GM21526 (cell line): ENCODE data around the gene ATP5F1D.

Experiments
- ATAC-seq: cut with Tn5 transposase; IDR thresholded peaks from one replicate; pipeline ENCODE4 v1.9.1; 2021; ENCODE audit warnings: moderate library complexity; ENCODE audit not compliant: unreplicated experiment, low FRiP score

The ATP5F1D gene

DNA sequence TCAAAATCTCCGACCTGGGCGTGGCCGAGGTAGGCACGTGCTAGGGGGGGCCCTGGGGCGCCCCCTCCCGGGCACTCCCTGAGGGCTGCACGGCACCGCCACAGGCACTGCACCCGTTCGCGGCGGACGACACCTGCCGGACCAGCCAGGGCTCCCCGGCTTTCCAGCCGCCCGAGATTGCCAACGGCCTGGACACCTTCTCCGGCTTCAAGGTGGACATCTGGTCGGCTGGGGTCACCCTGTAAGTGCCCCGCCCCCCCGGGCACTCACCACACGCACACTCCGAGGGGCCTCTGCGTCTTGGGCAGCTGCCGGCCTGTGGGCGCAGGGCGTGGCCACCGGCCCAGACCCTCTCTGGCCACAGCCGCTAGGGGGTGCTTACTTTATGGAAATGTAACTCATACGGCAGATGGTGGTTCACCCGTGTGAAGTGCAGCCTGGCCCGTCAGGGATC is 21.0 kb upstream of the ATP5F1D start:
- no peak for ATAC-seq

DNA sequence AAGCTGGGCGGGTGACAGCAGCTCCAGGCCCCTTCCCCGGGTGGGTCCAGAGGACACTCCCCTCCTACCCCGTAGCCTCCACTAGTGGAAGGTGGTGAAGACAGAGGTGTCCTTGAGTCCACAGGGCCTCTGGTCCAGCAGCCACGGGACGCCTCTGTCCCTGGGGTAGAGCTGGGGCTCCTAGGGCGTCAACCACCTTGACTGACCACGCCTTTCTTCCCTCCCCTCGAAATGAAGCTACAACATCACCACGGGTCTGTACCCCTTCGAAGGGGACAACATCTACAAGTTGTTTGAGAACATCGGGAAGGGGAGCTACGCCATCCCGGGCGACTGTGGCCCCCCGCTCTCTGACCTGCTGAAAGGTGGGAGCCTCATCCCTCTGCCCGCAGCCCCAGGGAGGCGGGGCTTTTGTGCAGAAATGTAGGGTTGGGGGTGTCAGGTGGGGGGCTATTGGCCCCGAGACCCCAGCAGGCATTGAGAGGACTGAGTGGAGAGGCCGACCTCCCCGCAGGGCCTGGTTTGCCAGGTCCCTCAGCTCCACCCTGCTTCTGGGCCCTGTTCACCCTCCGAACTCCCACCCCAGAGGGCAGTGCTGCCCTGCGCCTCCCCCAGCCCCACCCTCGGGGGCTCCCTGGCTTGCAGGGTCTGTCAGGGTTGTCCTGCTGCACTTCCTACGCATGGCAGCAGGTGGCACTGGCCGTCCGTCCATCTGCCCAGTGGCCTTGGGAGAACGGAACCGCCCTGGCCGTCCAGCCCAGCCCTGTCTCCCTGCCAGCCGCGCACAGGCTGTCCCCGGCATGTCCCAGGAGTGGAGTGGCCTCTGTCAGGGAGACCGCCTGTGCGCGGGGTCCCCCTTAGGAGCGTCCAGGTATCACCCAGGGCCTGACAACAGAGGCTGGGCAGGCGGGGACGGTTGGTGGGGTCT is 20.3 kb upstream of the ATP5F1D start:
- ATAC-seq = no peak

DNA sequence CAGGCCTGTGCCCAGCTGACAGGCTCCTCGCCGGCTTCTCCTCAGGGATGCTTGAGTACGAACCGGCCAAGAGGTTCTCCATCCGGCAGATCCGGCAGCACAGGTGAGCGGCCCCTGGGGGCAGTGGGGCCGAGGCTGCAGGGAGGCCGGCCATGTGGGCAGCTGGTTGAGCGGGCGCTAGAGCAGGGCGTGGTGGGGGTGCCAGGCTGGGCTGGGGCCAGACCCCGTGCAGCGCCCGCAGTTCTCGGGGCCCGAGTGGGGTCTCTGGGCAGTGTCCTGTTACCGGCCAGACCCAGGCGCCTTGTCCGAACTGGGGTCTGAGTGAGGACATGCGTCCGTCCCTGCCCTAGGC is 19.7 kb upstream of the ATP5F1D start:
- ATAC-seq = no peak

DNA sequence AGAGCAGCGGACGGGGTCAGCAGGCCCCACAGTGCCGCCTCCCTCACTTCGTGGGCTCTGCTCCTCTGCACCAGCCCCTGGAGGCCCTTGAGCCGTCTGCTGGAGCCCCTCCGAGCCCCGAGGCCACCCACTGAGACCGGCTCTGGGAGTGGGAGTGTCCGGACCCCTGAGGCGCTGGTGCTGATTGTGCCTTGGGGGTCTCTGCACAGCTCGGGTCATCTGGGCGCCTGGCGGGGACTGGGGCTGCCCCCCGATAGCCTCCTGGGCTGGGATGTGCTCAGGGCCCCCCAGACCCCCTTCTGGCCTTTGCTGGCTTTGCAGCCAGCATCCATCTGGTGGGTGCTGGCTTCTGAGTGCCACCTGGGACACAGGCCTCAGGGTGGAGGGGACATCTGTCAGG is 19.2 kb upstream of the ATP5F1D start:
- no peak for ATAC-seq

DNA sequence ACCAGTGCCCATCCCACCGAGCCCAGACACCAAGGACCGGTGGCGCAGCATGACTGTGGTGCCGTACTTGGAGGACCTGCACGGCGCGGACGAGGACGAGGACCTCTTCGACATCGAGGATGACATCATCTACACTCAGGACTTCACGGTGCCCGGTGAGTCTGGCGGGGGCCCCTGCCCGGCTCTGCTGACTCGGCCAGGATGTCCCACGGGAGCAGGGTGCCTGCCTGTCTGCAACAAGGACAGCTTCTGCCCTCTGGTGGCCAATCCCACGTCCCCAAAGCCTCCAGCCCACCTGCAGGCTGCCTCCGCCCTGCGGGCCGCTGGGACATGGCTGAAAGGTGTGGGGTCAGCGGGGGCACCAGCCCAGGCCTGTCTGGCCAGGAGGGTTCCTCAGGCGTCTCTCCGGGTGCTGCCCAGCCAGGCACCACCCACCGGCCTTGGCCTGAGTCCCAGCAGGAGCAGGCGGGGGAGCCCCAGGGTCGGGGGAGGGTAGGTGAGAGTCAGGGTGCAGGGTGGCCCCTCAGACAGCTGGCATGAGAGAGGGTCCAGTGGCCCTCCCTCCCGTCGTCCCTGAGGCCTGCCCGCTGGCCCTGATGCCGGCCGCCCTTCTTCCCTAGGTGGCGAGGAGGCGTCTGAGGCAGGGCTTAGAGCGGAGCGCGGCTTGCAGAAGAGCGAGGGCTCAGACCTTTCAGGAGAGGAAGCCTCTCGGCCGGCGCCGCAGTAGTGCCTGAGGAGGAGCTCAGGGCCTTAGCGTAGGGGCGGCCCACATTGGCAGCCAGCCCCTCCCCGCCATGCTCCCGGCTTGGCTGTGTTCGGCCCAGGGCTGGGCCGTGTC is 18.3 kb upstream of the ATP5F1D start:
- ATAC-seq = no peak

DNA sequence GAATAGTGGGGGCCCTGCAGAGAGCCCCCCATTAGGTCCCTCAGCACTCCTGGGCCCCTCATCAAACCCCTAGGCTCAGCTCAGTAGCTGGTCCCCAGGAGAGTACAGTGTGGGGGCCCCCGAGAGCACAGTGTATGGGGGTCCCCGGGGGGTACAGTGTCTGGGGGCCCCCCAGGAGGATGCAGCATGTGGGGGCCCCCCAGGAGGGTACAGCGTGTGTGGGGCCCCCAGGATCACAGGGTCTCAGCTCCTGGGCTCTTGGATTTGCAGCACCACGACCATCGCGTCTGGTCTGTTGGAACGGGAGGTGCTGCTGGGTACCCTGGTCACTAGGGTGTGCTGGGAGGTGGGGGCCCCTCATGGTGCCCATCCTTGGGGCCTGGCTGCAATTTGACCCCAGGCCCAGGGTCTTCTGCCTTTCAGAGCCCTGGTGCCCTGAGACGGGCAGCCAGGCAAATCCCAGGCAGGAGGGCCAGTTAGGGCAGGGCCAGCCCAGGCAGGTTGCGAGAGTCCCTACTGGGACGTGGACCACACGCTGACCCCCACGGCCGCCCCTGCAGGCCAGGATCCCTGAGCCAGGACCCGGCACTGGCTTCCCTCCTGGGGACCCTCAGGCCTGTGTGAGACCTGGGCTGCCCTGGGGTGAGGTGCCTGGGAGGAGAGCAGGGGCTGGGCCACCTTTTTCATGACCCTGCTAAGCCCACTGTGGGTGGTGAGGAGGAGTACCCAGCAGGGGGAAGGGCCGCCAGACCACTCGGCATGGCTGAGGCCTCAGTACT is 17.3 kb upstream of the ATP5F1D start:
- ATAC-seq = no peak

DNA sequence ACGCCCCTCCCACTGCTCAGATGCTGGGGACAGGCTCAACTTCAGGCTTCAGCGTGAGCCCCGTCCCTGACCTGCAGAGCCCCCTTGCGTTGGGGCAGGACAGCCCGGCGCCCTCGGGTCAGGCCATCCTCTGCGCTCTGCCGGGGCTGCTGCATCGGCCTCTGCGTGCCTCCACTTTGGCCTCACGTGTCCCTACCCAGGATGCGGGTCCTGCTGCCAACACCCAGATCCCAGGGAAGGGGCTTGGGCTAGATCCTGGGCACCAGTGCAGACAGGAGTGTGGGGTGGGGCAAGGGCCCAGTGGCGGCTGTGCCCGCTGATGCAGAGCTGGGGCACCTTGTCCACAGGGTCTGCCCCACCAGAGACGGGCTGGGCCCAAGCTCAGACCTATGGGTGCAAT is 16.7 kb upstream of the ATP5F1D start:
- no peak for ATAC-seq

DNA sequence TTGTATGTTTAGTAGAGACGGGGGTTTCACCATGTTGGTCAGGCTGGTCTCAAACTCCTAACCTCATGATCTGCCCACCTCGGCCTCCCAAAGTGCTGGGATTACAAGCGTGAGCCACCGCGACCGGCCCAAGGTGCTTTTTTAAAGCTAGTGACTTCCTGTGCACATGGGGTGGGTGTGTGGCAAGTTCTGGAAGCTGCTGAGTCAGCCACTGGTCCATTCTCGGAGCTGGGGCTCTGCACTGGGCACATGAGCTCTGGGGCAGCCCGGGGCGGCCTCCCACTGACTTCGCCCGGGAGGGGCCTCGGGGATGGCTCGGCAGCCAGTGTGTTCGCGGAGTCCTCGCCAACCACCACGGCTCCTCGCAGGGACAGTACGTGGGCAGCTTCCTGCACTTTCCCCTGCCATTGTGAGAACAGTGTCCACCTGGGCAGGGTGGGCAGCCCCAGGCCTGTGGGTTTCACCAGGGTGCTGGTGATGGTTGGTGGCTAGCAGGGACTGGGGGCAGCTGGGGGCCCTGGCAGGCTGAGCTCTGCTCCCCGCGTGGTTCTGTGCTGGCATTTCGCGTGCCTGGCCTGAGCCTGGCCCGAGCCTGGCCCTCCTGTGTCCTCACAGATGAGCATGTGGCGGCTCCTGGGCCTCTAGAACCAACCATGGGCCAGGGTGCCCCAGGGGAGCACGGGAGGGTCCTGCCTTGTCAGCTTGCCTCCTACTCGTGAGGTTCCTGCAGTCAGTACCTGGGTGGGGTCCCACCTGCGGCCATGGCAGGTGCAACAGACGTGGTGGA is 15.9 kb upstream of the ATP5F1D start:
- no peak for ATAC-seq

DNA sequence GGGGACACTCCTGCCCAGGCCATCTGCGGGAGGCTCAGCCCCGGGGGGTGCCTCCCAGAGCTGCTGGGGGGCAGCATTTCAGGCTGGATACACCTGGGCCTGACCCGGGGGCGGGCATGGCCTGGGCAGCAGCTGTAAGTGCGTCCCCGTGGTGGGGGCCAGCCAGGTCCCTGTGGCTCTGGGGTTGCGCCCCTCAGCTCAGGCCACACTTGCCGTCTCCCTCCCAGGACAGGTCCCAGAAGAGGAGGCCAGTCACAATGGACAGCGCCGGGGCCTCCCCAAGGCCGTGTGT is 15.4 kb upstream of the ATP5F1D start:
- no peak for ATAC-seq

DNA sequence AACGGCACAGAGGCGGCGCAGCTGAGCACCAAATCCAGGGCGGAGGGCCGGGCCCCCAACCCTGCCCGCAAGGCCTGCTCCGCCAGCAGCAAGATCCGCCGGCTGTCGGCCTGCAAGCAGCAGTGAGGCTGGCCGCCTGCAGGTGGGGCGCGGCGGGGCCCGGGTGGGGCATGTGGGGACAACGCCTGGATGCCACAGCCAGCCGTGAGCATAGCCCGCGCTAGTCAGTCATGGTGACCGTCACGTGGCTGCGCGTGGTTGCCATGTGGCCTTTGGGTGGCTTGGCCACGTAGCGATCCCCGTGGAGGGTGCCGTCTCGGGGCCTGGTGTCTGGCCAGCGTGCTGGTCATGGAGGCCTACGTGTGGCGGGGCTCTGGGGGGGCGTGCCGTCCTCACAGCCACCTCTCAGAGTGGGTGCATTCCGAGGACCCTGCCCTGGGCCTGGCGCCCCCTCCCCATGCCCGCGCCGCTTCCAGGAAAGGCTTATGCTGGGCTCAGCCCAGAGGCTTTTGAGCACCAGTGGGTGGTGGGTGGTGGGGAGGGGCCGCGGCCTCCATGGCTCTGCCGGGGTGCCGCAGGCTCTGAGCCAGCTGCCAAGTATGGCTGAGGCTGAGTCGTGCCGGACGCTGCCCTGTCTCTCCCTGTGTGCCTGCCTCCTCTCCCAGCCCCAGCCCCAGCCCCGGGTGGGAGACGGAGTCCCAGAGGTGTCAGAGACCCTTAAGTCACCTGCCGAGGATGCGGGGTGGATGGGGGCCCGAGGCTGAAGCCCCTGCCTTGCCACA is 14.8 kb upstream of the ATP5F1D start:
- ATAC-seq = no peak

DNA sequence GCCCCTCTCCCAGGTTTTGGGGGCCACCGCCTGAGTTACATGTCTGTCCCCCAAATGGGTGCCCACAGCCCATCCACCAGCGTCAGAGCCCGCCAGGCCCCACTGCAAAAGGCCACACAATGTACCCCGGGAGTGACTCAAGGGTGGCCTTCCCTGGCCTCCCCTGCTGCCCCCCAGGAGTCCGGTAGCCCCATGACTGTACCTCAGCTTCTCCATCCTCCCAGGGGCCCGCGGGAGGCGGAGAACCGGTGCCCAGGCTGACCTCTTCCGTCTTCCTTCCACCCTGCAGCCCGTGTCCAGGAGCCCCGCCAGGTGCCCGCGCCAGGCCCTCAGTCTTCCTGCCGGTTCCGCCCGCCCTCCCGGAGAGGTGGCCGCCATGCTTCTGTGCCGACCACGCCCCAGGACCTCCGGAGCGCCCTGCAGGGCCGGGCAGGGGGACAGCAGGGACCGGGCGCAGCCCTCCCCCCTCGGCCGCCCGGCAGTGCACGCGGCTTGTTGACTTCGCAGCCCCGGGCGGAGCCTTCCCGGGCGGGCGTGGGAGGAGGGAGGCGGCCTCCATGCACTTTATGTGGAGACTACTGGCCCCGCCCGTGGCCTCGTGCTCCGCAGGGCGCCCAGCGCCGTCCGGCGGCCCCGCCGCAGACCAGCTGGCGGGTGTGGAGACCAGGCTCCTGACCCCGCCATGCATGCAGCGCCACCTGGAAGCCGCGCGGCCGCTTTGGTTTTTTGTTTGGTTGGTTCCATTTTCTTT is 14.1 kb upstream of the ATP5F1D start:
- ATAC-seq = no peak

DNA sequence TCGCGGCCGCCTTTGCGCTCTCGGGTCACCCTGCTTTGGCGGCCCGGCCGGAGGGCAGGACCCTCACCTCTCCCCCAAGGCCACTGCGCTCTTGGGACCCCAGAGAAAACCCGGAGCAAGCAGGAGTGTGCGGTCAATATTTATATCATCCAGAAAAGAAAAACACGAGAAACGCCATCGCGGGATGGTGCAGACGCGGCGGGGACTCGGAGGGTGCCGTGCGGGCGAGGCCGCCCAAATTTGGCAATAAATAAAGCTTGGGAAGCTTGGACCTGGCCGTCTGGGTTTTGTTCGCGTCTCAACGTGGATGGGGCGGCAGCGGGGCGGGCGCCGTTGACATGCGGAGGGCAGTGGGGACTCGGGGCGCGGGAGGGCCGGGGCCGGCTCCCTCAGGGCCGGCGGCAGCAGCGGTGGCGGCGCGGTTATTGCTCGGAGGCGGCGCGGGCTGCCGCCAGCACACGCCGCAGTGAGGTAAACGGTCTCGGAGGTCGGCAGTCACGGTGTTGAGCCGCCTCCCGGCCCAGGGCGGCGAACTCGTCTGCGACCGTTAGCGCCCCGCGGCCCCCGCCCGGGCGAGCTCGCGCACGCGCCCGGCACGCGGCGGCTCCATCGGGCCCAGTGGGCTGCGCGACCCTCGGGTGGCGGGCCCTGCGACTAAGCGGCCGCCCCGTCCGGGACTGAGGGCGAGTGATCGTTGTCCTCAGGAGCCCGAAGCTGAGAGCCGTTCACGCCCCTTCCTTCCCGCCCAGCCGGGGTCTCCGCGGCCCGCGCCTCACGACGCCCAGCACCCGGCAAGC is 13.2 kb upstream of the ATP5F1D start:
- ATAC-seq = no peak

DNA sequence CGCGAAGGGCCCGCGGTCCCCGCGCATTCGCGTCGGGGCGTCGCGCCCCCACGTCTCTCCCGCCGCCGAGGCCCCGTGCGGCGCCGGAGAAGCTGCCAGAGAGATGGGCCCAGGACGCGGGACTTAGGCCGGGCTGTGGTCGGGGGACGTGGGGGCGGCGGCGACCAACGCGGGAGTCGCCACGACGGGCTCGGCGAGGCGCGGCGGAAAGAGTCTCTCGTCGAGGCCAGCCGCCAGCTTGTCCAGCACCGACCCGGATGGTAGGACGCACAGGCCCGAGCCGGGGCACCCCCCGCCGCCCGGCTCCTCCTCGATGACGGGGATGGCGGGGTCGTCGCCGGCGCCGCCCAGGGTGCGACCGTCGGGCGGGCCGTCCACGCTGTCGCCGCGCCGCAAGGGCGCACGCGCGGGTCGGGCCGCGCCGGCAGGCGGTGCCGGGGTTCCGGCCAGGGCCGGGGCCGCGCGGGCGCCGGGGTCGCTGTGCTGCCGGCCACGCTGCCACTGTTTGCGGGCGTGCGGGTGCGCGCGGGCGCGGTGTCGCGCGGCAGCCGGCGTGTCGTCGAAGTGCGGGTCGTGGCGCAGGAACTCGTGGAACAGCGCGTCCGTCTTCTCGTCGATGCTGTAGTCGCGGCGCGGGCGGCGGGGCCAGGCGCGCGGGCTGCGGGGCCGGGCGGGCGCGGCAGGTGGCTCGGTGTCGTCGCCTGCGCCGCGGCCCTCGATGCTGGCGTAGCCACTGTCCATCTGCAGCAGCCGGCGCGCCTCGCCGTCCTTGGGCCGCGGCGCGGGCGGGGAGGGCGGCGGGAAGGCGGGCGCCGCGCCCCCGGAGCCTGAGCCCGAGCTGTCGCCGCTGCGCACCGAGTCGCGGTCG is 12.3 kb upstream of the ATP5F1D start:
- ATAC-seq = no peak

DNA sequence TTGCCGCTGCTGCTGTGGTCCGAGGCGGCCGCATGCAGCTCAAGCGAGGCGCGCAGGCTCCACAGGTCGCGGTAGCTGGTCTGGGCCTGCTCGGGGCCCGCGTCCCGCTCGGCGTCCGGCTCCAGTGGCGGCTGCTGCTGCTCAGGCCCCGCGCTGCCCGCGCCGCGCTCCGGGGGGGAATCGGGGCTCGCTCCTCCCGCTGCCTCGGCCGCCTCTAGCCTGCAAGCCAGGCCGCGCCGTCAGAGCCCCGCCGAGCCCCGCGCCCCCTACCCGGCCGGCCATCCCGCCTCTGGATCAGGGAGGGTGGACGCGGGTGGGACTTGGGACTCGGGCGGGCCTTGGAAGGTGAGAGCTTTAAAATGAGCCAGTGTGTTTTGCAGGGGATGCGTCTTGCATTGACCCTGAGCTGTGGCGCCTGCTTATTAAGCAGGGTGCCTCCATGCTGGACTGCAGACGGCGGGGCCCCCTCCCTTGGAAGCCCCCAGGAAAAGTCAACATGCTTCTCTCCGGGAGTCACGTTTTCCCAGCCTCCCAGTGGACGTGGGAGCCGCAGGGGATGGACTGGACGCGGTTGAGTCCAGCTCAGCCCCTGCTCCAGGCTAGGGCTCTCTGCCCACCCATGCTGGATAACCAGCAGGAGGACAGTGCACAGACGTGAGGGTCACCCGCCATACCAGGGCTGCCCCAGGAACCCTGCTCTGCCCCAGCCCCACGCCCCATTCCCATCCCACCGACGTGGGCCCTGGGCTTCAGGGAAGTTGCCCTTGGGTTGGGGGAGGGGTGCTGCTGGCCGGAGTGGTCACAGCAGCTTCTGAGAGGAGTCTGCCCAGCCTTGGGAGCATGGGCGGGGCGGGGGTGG is 11.4 kb upstream of the ATP5F1D start:
- no peak for ATAC-seq

DNA sequence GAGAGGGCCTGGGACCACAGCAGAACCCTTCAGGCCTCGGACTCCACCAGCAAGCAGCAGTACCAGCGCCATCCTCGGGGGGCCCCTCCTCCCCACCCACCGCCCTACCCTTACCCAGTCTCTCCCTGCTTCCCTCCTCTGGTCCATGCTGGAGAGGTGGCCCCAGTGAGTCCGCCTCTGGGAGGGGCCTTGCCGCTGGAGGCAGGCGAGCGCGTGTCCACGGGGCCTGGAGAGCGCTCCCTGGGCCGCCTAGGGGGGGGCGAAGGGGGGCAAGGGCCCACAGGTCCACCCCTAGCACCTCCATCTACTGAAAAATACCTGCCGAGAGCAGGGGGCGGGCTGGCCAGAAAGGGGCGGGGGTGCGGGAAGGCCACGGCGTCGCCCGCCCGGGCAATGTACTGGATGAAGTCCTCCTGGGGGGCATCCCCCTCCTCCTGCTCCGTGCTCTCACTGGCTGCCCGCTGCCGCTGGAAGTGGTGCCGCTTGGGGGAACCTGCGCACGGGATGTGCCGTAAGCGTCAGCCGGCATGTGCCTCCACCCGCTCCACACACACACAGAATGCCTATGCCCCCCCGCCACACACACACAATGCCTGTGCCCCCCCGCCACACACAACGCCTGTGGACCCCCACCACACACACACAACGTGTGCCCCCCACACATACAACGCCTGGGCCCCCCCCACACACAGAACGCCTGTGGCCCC is 10.6 kb upstream of the ATP5F1D start:
- ATAC-seq = no peak
